RPMI8226 (cell line): ENCODE data around the gene IFNAR1.
"Not testable (repeated sequence)": the region's sequence is repeated elsewhere in the genome, so short reads cannot be mapped to it uniquely, and the experiment has no call there.

ENCODE experiments used
- DNase-seq: peaks from one replicate; pipeline ENCODE4 v3.0.0-alpha.2; 2015

The IFNAR1 gene

GRCh38 chr21:33350676-33351075 is 25.9 kb downstream of the IFNAR1 start:
- no peak for DNase-seq

- DNase-seq: no peak
Measured at GRCh38 chr21:33355355-33355754, 30.6 kb downstream of the IFNAR1 start.

- no peak for DNase-seq
Measured at GRCh38 chr21:33355996-33356395, 31.2 kb downstream of the IFNAR1 start.

- no peak for DNase-seq
Measured at GRCh38 chr21:33357177-33357576, 32.4 kb downstream of the IFNAR1 start.

GRCh38 chr21:33359446-33359845 is 34.7 kb downstream of the IFNAR1 start:
- no peak for DNase-seq

- DNase-seq: no peak
Measured at GRCh38 chr21:33360281-33360680, 35.5 kb downstream of the IFNAR1 start.

- DNase-seq: peak; percentile 88
Measured at GRCh38 chr21:33360881-33361602, 36.3 kb downstream of the IFNAR1 start.

- DNase-seq: peak; percentile 76
Measured at GRCh38 chr21:33362044-33362555, 37.3 kb downstream of the IFNAR1 start.

DNA sequence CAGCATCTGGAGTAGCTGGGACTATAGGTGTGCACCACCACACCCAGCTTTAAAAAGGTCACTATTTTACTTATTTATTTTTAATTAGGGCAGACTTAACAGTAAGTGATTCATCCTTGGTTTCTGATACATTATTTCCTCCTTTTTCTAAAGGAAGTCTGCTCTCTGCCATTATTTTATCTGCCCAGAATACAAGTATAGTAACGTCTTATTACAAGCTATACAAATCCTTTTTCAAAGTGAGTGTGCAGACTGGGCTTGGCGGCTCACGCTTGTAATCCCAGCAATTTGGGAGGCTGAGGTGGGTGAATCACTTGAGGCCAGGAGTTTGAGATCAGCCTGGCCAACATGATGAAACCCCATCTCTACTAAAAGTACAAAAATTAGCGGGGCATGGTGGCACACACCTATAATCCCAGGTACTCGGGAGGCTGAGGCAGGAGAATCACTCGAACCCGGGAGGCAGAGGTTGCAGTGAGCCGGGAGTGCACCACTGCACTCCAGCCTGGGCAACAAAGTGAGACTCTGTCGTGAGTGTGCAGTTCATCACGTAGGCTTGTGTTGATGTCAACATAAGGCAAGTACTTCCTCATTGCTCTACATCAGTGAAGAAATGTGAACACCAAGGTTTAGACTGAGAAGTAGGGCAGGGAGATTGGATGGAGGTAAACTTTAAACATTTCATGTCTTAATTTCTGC is 39.3 kb downstream of the IFNAR1 start:
- DNase-seq: not testable (repeated sequence)

- no peak for DNase-seq
Measured at GRCh38 chr21:33364830-33365229, 40.1 kb downstream of the IFNAR1 start.

GRCh38 chr21:33367309-33367973 is 42.7 kb downstream of the IFNAR1 start:
- DNase-seq: no peak

DNA sequence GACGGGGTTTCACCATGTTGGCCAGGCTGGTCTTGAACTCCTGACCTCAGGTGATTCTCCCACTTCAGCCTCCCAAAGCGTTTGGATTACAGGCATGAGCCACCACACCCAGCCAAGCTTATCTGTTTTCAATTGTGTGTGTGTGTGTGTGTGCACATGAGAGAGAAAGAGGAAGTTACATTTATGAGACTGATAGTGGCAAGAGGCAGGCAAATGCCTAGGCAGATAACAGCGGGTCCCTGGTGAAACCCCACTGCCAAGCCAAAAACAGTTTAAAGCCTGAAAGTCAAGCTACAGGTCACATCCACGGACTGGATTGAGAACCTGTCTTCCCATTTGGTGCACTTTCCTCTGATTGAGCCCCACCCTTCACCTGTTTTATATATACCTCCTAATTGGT is 43.4 kb downstream of the IFNAR1 start:
- no peak for DNase-seq

GRCh38 chr21:33368576-33368975 is 43.8 kb downstream of the IFNAR1 start:
- no peak for DNase-seq

GRCh38 chr21:33369586-33369985 is 44.8 kb downstream of the IFNAR1 start:
- no peak for DNase-seq

- no peak for DNase-seq
Measured at GRCh38 chr21:33370305-33370704, 45.5 kb downstream of the IFNAR1 start.

GRCh38 chr21:33371366-33371765 is 46.6 kb downstream of the IFNAR1 start:
- no peak for DNase-seq

- no peak for DNase-seq
Measured at GRCh38 chr21:33372582-33372981, 47.8 kb downstream of the IFNAR1 start.

DNA sequence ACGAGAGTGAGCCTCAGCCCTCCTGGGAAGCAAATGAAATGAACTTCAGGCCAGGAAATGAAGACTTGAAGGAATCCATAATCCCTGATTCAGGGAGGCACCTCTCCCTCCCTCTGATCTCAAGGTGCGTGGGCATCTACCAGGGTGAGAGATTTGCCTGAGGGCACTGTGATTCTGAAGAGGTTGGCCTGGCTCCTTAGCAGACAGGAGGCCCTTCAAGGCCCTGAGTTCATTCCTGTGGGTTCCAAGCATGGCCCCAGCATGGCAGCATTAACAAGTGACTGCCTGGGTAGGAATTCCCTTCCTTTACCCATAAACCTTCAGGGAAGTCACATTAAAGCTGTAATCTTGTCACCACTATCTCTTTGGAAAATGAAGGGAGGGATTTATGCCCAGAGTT is 48.7 kb downstream of the IFNAR1 start:
- DNase-seq: no peak

DNA sequence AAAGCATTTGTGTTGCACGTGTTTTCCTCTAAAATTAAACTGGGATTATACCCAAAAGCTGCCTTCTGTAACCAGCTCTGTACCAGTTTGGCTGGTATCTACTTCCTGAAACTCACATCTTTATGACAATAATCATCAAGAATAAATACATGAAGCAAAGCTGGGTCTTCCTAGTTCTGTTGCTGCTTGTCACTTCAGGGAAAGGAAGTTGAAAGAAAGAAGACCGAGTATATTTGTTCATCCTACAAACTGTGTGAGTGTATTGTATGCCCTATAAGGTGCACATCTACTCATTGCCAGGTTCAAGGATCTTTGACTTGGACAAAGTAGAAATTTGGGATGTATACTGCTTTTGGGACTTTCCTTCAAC is 49.3 kb downstream of the IFNAR1 start:
- DNase-seq: no peak

GRCh38 chr21:33374450-33375096 is 49.8 kb downstream of the IFNAR1 start:
- peak; percentile 82 for DNase-seq

DNA sequence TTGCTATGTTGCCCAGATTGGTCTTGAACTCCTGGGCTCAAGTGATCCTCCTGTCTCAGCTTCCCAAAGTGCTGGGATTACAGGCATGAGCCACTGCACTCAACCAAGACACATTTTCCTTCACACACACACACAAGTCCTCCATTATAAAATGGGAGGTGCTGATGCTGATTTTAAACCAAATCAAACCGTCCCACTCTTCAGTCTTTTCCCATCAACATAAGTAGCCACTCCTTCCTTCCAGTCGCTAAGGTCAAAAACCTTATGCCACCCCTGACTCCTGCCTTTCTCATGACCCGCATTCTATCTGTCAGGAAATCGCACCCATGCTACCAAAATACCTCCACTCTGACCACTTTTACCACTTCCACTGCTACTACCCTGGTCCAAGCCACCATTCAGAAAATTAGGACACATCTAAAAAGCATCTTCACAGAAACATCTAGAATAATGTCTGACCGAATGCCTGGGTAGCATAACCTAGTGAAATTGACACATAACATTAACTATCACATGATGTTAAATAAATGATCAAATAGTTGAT is 50.4 kb downstream of the IFNAR1 start:
- DNase-seq: no peak

DNA sequence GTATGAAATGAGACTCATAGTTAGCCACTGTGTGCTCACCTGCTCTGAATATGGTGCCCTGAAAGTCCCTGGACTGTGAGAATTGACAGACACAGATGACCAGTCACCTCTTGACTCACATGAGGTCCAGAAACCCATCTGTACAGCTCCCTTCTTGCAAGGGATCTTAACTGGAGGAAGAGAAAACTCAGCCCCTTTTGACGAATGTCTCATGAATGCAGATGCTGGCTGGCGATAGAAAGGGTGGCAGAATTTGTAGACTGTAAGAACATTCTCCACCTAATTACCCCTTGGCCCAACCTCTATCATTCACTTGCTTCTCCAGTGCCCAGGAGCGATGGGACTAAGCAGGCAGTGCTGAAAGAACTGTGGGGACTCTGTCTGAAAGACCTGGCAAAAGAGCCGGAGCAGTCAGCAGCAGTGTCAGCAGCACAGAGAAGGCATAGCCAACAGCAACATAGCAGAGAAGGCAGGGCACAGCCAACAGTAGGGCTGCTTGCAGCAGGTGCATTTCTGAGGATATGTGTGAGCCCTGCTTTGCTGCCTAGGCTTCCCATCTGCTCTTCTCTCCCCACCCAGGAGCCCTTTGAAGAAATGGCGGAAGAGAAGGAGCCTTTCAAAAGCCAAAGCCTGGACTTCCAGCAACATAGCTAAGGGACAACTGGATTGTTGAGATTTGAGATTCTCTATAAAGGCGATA is 52.6 kb downstream of the IFNAR1 start:
- no peak for DNase-seq
